Neural crest cell (in vitro differentiated cells): ENCODE data around the gene SUPT6H. TPM values are rescaled to one million over a fixed set of nuclear protein-coding genes. Genes with fewer than 3 reads are reported as not detected.

Experiments used
- DNase-seq: peaks from one replicate; pipeline ENCODE4 v3.0.0; 2021; ENCODE audit warnings: low read depth, mixed read lengths, low spot score
- H3K27ac Mint-ChIP-seq: one replicate; pipeline ENCODE4 v1.8.0; 2021; ENCODE audit warnings: mild to moderate bottlenecking, mixed read lengths; ENCODE audit not compliant: unreplicated experiment
- H3K27me3 Mint-ChIP-seq: 2 replicates; pipeline ENCODE4 v1.8.0; 2021; ENCODE audit warnings: low read depth, mild to moderate bottlenecking, mixed read lengths
- H3K36me3 Mint-ChIP-seq: 2 replicates; pipeline ENCODE4 v1.8.0; 2021; ENCODE audit warnings: low read depth, mild to moderate bottlenecking, mixed read lengths
- H3K4me1 Mint-ChIP-seq: 2 replicates; pipeline ENCODE4 v1.8.0; 2021; ENCODE audit warnings: mixed read lengths
- H3K4me3 Mint-ChIP-seq: one replicate; pipeline ENCODE4 v1.8.0; 2021; ENCODE audit warnings: mild to moderate bottlenecking, mixed read lengths
- H3K9me3 Mint-ChIP-seq: 2 replicates; pipeline ENCODE4 v1.8.0; 2021; ENCODE audit warnings: mixed read lengths
- total RNA-seq: library from RNA; stranded (reverse); gene quantifications from 2 replicates; pipeline ENCODE4 v1.2.1, GENCODE V29; 2021
- TF ChIP-seq, protein P1 (sequence below): fragments of 200-600 bp; sonication (generic); conservative IDR thresholded peaks from 2 replicates; pipeline ENCODE4 v1.5.0; 2021; ENCODE audit warnings: antibody characterized with exemption, mild to moderate bottlenecking

The SUPT6H gene
- total RNA-seq, 1 donor from 2014 or later = 70.0 TPM

GRCh38 chr17:28615260-28615940, 46.6 kb upstream of the SUPT6H start:
- H3K4me3 Mint-ChIP-seq = no peak overlapping the region
- no peaks in the 10 kb centered on the region for H3K27me3 Mint-ChIP-seq
- DNase-seq = no peak
- TF ChIP-seq, protein P1, sequence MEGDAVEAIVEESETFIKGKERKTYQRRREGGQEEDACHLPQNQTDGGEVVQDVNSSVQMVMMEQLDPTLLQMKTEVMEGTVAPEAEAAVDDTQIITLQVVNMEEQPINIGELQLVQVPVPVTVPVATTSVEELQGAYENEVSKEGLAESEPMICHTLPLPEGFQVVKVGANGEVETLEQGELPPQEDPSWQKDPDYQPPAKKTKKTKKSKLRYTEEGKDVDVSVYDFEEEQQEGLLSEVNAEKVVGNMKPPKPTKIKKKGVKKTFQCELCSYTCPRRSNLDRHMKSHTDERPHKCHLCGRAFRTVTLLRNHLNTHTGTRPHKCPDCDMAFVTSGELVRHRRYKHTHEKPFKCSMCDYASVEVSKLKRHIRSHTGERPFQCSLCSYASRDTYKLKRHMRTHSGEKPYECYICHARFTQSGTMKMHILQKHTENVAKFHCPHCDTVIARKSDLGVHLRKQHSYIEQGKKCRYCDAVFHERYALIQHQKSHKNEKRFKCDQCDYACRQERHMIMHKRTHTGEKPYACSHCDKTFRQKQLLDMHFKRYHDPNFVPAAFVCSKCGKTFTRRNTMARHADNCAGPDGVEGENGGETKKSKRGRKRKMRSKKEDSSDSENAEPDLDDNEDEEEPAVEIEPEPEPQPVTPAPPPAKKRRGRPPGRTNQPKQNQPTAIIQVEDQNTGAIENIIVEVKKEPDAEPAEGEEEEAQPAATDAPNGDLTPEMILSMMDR = no peak
- H3K36me3 Mint-ChIP-seq = peaks cover 25% of the 10 kb centered on the region
- H3K4me1 Mint-ChIP-seq = peaks cover 5% of the 10 kb centered on the region
- no peak overlapping the region for H3K27ac Mint-ChIP-seq
- H3K9me3 Mint-ChIP-seq = no peaks in the 10 kb centered on the region

DNA sequence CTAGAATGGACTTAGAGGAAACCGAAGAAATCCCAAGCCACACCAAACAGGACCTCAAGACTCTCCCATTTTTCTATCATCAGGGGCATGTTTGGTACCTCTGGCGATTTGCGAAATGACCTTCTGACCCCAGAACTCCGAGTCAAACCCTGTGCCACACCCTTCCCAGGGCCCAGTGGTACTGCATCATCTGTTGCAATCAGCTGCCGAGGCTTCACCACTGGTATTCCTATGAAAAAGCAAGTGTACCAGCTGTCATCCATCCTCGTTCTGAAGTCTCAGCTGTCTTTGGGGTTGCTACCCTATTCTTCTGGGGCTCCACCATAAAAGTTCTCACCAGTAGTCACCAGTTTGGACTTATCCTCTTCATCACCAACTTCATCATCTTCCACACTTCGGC, 45.7 kb upstream of the SUPT6H start:
- Mint-ChIP-seq H3K9me3 (no peaks in the 10 kb centered on the region), H3K36me3 (peaks cover 20% of the 10 kb centered on the region), H3K27me3 (no peaks in the 10 kb centered on the region)

GRCh38 chr17:28618464-28618863, 43.5 kb upstream of the SUPT6H start:
- Mint-ChIP-seq H3K36me3 (peaks cover 27% of the 10 kb centered on the region), H3K4me3 (no peak overlapping the region), H3K4me1 (no peaks in the 10 kb centered on the region), H3K27me3 (no peaks in the 10 kb centered on the region), H3K27ac (no peak overlapping the region), H3K9me3 (no peaks in the 10 kb centered on the region)
- DNase-seq = no peak
- TF ChIP-seq, protein P1 = no peak

More for the DNA sequence above, 45.7 kb upstream of the SUPT6H start:
- TF ChIP-seq, protein P1 = no peak
- no peak overlapping the region for H3K27ac Mint-ChIP-seq
- no peak for DNase-seq
- peaks cover 5% of the 10 kb centered on the region for H3K4me1 Mint-ChIP-seq
- no peak overlapping the region for H3K4me3 Mint-ChIP-seq

DNA sequence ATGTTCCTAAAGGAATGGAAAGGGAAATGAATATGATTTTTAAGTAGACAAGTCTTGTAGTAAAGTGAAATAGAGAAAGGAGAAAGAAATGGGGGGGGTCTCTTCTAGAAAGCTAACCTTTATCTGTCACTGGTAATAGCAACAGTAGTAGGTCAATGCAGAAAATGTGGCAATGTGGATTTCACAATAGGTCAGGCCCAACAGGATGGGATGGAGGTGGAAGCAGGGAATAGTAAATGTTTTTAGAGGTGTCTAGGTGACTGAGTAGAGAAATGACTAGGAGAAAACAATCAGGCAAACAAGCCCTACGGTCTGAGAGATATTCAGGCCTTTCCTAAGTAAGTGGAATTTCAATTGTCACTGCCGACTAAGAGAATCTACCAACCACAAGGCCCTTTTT, 42.0 kb upstream of the SUPT6H start:
- Mint-ChIP-seq H3K27ac (no peak overlapping the region), H3K4me3 (no peak overlapping the region), H3K36me3 (peaks cover 27% of the 10 kb centered on the region), H3K27me3 (no peaks in the 10 kb centered on the region), H3K4me1 (no peaks in the 10 kb centered on the region), H3K9me3 (no peaks in the 10 kb centered on the region)
- no peak for DNase-seq
- TF ChIP-seq, protein P1 = no peak

DNA sequence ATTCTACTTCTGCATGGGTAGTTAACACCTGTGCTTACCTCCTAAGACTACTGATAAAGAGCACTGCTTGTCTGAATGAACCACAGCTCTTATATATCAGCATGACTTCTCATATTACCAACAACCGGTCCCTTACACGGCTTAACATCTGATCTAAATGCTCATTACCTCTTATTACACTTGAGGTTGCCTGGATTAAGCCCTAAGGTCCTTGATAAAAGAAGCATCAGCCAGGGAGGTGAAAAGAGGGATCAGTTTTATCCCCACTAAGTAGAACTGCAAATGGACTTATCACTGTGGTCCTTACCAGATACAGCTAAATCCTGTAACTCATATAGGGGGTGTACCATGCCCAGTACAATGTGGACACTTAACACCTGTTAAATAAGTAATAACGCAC, 39.8 kb upstream of the SUPT6H start:
- TF ChIP-seq, protein P1 = no peak
- Mint-ChIP-seq H3K9me3 (no peaks in the 10 kb centered on the region), H3K27me3 (no peaks in the 10 kb centered on the region), H3K36me3 (peaks cover 21% of the 10 kb centered on the region), H3K27ac (no peak overlapping the region), H3K4me1 (no peaks in the 10 kb centered on the region), H3K4me3 (no peak overlapping the region)
- no peak for DNase-seq
